Liver (tissue), 9 donors: ENCODE data around the gene HMG20B. TPM values are rescaled to one million over a fixed set of nuclear protein-coding genes. Genes with fewer than 3 reads are reported as not detected.
A peak's percentile ranks its signal among the peaks of the same experiment; 100 is the strongest.

ENCODE experiments used
- DNase-seq: peaks from one replicate; pipeline ENCODE4 v3.0.0-alpha.2; 2017; ENCODE audit warnings: low spot score
- H3K27ac ChIP-seq, 2 donors: one replicate each; pipeline ENCODE4 v1.7.0; 2013; ENCODE audit warnings: inconsistent platforms in 2 of 2, low read length in 2 of 2, control low read depth in 1 of 2, low read depth in 1 of 2, mild to moderate bottlenecking in 1 of 2
- H3K27me3 ChIP-seq, 4 donors: one replicate each; pipeline versions ENCODE4 v1.6.1 to v1.7.0; 2013; ENCODE audit warnings: low read length in 3 of 4, inconsistent platforms in 1 of 4, mild to moderate bottlenecking in 1 of 4, moderate library complexity in 1 of 4; ENCODE audit not compliant: control insufficient read depth in 4 of 4, insufficient read depth in 4 of 4
- H3K36me3 ChIP-seq, 4 donors: one replicate each; pipeline versions ENCODE4 v1.6.1 to v1.7.0; 2013; ENCODE audit warnings: low read length in 3 of 4, mild to moderate bottlenecking in 3 of 4, low read depth in 1 of 4, moderate library complexity in 1 of 4; ENCODE audit not compliant: control insufficient read depth in 4 of 4, insufficient read depth in 3 of 4
- H3K4me1 ChIP-seq, 4 donors: one replicate each; pipeline versions ENCODE4 v1.6.1 to v1.7.0; 2013; ENCODE audit warnings: low read length in 3 of 4, mild to moderate bottlenecking in 3 of 4, moderate library complexity in 1 of 4; ENCODE audit not compliant: control insufficient read depth in 4 of 4, insufficient read depth in 4 of 4
- H3K4me3 ChIP-seq, 3 donors: one replicate each; pipeline versions ENCODE4 v1.6.1 to v1.7.0; 2013; ENCODE audit warnings: low read length in 3 of 3, control low read depth in 1 of 3, low read depth in 1 of 3, mild to moderate bottlenecking in 1 of 3
- H3K9ac ChIP-seq, 2 donors: one replicate each; pipeline ENCODE4 v1.7.0; 2013; ENCODE audit warnings: low read length in 2 of 2, mild to moderate bottlenecking in 2 of 2, moderate library complexity in 2 of 2, control low read depth in 1 of 2, low read depth in 1 of 2
- H3K9me3 ChIP-seq, 4 donors: one replicate each; pipeline versions ENCODE4 v1.6.1 to v1.7.0; 2013; ENCODE audit warnings: low read length in 3 of 4; ENCODE audit not compliant: control insufficient read depth in 4 of 4
- ATF3 ChIP-seq: IDR thresholded peaks from 2 replicates; pipeline ENCODE4 v1.6.1; 2016; ENCODE audit warnings: antibody characterized with exemption
- CTCF ChIP-seq: fragments of 150-350 bp; IDR thresholded peaks from 2 replicates; pipeline ENCODE4 v1.5.1; 2017; ENCODE audit warnings: improper control_type of control experiment, low read depth, low read length; ENCODE audit not compliant: missing input control
- EGR1 ChIP-seq, 2 donors: IDR thresholded peaks; 2 replicates each; pipeline ENCODE4 v1.6.1; 2016 to 2018; ENCODE audit warnings: antibody characterized with exemption in 2 of 2, low read depth in 2 of 2
- FOXA1 ChIP-seq: IDR thresholded peaks from 2 replicates; pipeline ENCODE4 v1.6.1; 2016; ENCODE audit warnings: antibody characterized with exemption
- HNF4A ChIP-seq, 2 donors: conservative IDR thresholded peaks; 2 replicates each; pipeline ENCODE4 v1.6.1; 2016; ENCODE audit warnings: antibody characterized with exemption in 2 of 2, mild to moderate bottlenecking in 2 of 2
- JUND ChIP-seq, 2 donors: IDR thresholded peaks; 2 replicates each; pipeline ENCODE4 v1.6.1; 2016; ENCODE audit warnings: antibody characterized with exemption in 2 of 2
- MAX ChIP-seq: IDR thresholded peaks from 2 replicates; pipeline ENCODE4 v1.6.1; 2016; ENCODE audit warnings: antibody characterized with exemption
- NR2F2 ChIP-seq: IDR thresholded peaks from 2 replicates; pipeline ENCODE4 v1.6.1; 2016; ENCODE audit warnings: antibody characterized with exemption
- REST ChIP-seq: IDR thresholded peaks from 2 replicates; pipeline ENCODE4 v1.6.1; 2016; ENCODE audit warnings: antibody characterized with exemption, mild to moderate bottlenecking
- RXRA ChIP-seq, 2 donors: IDR thresholded peaks; 2 replicates each; pipeline ENCODE4 v1.6.1; 2017 to 2018; ENCODE audit warnings: antibody characterized with exemption in 2 of 2, mild to moderate bottlenecking in 1 of 2
- SP1 ChIP-seq: IDR thresholded peaks from 2 replicates; pipeline ENCODE4 v1.6.1; 2018; ENCODE audit warnings: antibody characterized with exemption, mild to moderate bottlenecking
- YY1 ChIP-seq: IDR thresholded peaks from 2 replicates; pipeline ENCODE4 v1.6.1; 2016; ENCODE audit warnings: antibody characterized with exemption, mild to moderate bottlenecking
- ZBTB33 ChIP-seq: IDR thresholded peaks from 2 replicates; pipeline ENCODE4 v1.6.1; 2016; ENCODE audit warnings: antibody characterized with exemption
- WGBS: extraction: QIAGEN DNeasy Blood & Tissue Kit; methylation state at CpG from one replicate; pipeline ENCODE4 v1.1.7; 2013; 5-methylcytosine and 5-hydroxymethylcytosine counted together
- polyA plus RNA-seq, 2 donors: library from polyadenylated mRNA; stranded (reverse) in 1 of 2; unstranded in 1 of 2; fragments of 200-250 nt in 1 of 2; fragments of >200 nt in 1 of 2; fragmentation: Nextera tagmentation in 1 of 2; extraction: Ambion mirVana in 1 of 2; gene quantifications; one replicate each; pipeline versions ENCODE4 v1.2.1 to v1.2.3, GENCODE V29; 2013 to 2015
- total RNA-seq, 2 donors: library from RNA; depleted of rRNA; stranded (reverse); fragments of >200 nt; gene quantifications; one replicate each; pipeline ENCODE4 v1.2.3, GENCODE V29; 2014
- donor health status: healthy.
- donor health status: healthy.
- donor health status: healthy.
- donor health status: healthy.
- donor health status: healthy.

The HMG20B gene
- total and polyA plus RNA-seq, 4 donors, result 28.6 to 35.1 (median 30.5) TPM

- TF ChIP-seq JUND (IDR thresholded peaks at IDR 0.05) (no peak), ATF3 (no peak), ZBTB33 (no peak)
- H3K4me3 ChIP-seq, result no peak overlapping the region
- no peak overlapping the region for H3K9ac ChIP-seq
- H3K9me3 ChIP-seq, result no peaks in the 10 kb centered on the region
- peaks cover 0 to 2% (median 0%) of the 10 kb centered on the region in 4 donors for H3K36me3 ChIP-seq
- 87% methylated on average over 29 of the region's 29 CpGs for WGBS
- H3K4me1 ChIP-seq, result peaks cover 3 to 13% (median 9%) of the 10 kb centered on the region in 4 donors
- no peak for DNase-seq
- no peaks in the 10 kb centered on the region for H3K27me3 ChIP-seq
- no peak overlapping the region for H3K27ac ChIP-seq
These were observed 3.4 kb downstream of the HMG20B start for GRCh38 chr19:3575949-3576673.

- Histone ChIP-seq H3K9ac (no peak overlapping the region), H3K4me3 (no peak overlapping the region), H3K9me3 (no peaks in the 10 kb centered on the region), H3K36me3 (peaks cover 0 to 2% (median 0%) of the 10 kb centered on the region in 4 donors), H3K27me3 (no peaks in the 10 kb centered on the region), H3K4me1 (peaks cover 3 to 13% (median 8%) of the 10 kb centered on the region in 4 donors), H3K27ac (no peak overlapping the region)
- TF ChIP-seq YY1, result no peak
- no peak for TF ChIP-seq RXRA (IDR thresholded peaks at IDR 0.05)
- no peak for TF ChIP-seq SP1
- TF ChIP-seq ATF3, result no peak
- TF ChIP-seq FOXA1, result no peak
- no peak for TF ChIP-seq CTCF
- TF ChIP-seq HNF4A (conservative IDR thresholded peaks at IDR 0.05), result no peak
- TF ChIP-seq EGR1 (IDR thresholded peaks at IDR 0.05; ENCODE audit: low read depth in 2 of 2), result no peak
- WGBS, result 57% methylated on average over 74 of the region's 78 CpGs
- DNase-seq, result peak; percentile 53
These were observed 4.1 kb downstream of the HMG20B start for GRCh38 chr19:3576696-3577443.

- no peak for DNase-seq
- Histone ChIP-seq H3K36me3 (peaks cover 0 to 2% (median 0%) of the 10 kb centered on the region in 4 donors), H3K9ac (no peak overlapping the region), H3K4me3 (no peak overlapping the region), H3K27me3 (no peaks in the 10 kb centered on the region), H3K9me3 (no peaks in the 10 kb centered on the region), H3K27ac (no peak overlapping the region), H3K4me1 (peaks cover 0 to 8% (median 4%) of the 10 kb centered on the region in 4 donors)
- 77% methylated on average over 60 of the region's 60 CpGs for WGBS
- TF ChIP-seq HNF4A (conservative IDR thresholded peaks at IDR 0.05), result no peak
- no peak for TF ChIP-seq RXRA (IDR thresholded peaks at IDR 0.05)
- TF ChIP-seq NR2F2, result no peak
- no peak for TF ChIP-seq SP1
- no peak for TF ChIP-seq EGR1 (IDR thresholded peaks at IDR 0.05; ENCODE audit: low read depth in 2 of 2)
- TF ChIP-seq MAX, result no peak
- no peak for TF ChIP-seq REST
These were observed 5.1 kb downstream of the HMG20B start for GRCh38 chr19:3577723-3578344.
